ENCODE data around the gene FOXJ3. TPM values are rescaled to one million over a fixed set of nuclear protein-coding genes. Genes with fewer than 3 reads are reported as not detected.

The FOXJ3 gene
- total RNA-seq, 1 experiment from 2014 or later = 51.1 TPM

- no peaks in the 10 kb centered on the region for H3K36me3 ChIP-seq (ENCODE audit: control insufficient read depth in 1 of 2, insufficient read depth in 2 of 2, low read length in 2 of 2)
- no peaks in the 10 kb centered on the region for H3K9me3 ChIP-seq (ENCODE audit: control insufficient read depth in 1 of 2, insufficient read depth in 1 of 2, low read depth in 1 of 2, low read length in 2 of 2)
- H3K4me3 ChIP-seq (replicated peaks in 1 of 2; ENCODE audit: low read depth in 1 of 2, low read length in 2 of 2) = no peak overlapping the region
- no peak overlapping the region for H2AFZ ChIP-seq (ENCODE audit: low read depth, low read length, poor library complexity, severe bottlenecking)
- no peak overlapping the region for H3K9ac ChIP-seq (ENCODE audit: low read length)
- no peaks in the 10 kb centered on the region for H4K20me1 ChIP-seq (ENCODE audit: insufficient read depth)
- ChIA-PET POLR2A (no interaction called here), RAD21 (ENCODE audit: low non-redundant PET in 1 of 2, low total read pairs in 2 of 2, uncharacterized antibody in 2 of 2, unreplicated experiment in 2 of 2) (no interaction called here), CTCF (no interaction called here)
- H3K4me1 ChIP-seq (ENCODE audit: control insufficient read depth in 1 of 2, insufficient read depth in 2 of 2, low read length in 2 of 2) = no peaks in the 10 kb centered on the region
- no peak overlapping the region for H3K4me2 ChIP-seq (ENCODE audit: low read length)
- no peak overlapping the region for H3K27ac ChIP-seq (ENCODE audit: low read depth, low read length)
- no peak for TF ChIP-seq ATF3 (IDR thresholded peaks at IDR 0.05)
- no peak for TF ChIP-seq RAD21 (IDR thresholded peaks at IDR 0.05; ENCODE audit: low read depth)
- no peak for TF ChIP-seq CEBPB (IDR thresholded peaks at IDR 0.05; ENCODE audit: low read depth)
- TF ChIP-seq REST (IDR thresholded peaks at IDR 0.05; ENCODE audit: low read depth) = no peak
- no peak for TF ChIP-seq ELF1 (IDR thresholded peaks at IDR 0.05; ENCODE audit: borderline replicate concordance, low read depth)
- TF ChIP-seq EZH2 (IDR thresholded peaks at IDR 0.05) = no peak
- TF ChIP-seq SIN3A (IDR thresholded peaks at IDR 0.05; ENCODE audit: low read depth) = no peak
- TF ChIP-seq EGR1 (IDR thresholded peaks at IDR 0.05; ENCODE audit: low read depth) = no peak
- no peak for TF ChIP-seq FOSL1 (IDR thresholded peaks at IDR 0.05; ENCODE audit: low read depth)
- TF ChIP-seq CBX3 (IDR thresholded peaks at IDR 0.05; ENCODE audit: low read depth) = no peak
- TF ChIP-seq EZH2phosphoT487 (IDR thresholded peaks at IDR 0.05; ENCODE audit: borderline replicate concordance) = no peak
- H3K79me2 ChIP-seq (ENCODE audit: insufficient read depth, low read length) = no peaks in the 10 kb centered on the region
- H3K9me2 ChIP-seq (ENCODE audit: insufficient read depth) = no peaks in the 10 kb centered on the region
- DNase-seq (ENCODE audit: low read depth, low spot score) = no peak
- no peaks in the 10 kb centered on the region for H3K27me3 ChIP-seq (ENCODE audit: insufficient read depth, low read length)
- ATAC-seq = no peak
- no TSS peak for BruUV-seq (replicated peaks)
- intact Hi-C loops (cut with micrococcal nuclease) = no loop called here
These were observed 201.1 kb downstream of the FOXJ3 start for GRCh38 chr1:42133809-42134526.
